RPMI8226 (cell line): Measurements from ENCODE around the gene ZSCAN5B.
A peak's percentile ranks its signal among the peaks of the same experiment; 100 is the strongest.
"Not testable (repeated sequence)": the region's sequence is repeated elsewhere in the genome, so short reads cannot be mapped to it uniquely, and the experiment has no call there.

ENCODE experiments used
- DNase-seq: peaks from one replicate; pipeline ENCODE4 v3.0.0-alpha.2; 2015

ZSCAN5B gene

GRCh38 chr19:56197646-56198045 lies at the start of gene ZSCAN5B:
TSS of gene ZSCAN5B (minus strand) at chr19:56197783. CDS start at chr19:56193052, 4,731 bp downstream.
- DNase-seq: not testable (repeated sequence)

DNA sequence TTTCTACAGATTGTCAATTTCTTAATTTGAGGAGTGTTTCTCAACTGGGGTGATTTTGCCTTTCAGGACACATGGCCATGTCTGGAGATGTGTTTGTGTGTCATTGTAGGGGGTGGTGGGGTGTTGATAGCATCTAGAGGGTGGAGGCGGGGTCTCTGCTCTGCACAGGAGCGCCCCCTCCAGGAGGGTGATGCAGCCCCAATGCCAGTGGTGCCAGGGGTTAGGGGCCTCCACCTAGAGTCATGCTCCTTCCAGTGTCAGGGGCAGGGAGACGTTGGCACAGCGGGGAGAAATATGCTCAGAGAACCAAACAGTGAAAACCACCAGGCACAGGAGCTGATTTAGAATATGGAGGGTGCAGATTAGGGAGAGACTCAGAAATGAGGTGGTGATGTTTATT lies 48.2 kb upstream of the ZSCAN5B start:
- DNase-seq: not testable (repeated sequence)

DNA sequence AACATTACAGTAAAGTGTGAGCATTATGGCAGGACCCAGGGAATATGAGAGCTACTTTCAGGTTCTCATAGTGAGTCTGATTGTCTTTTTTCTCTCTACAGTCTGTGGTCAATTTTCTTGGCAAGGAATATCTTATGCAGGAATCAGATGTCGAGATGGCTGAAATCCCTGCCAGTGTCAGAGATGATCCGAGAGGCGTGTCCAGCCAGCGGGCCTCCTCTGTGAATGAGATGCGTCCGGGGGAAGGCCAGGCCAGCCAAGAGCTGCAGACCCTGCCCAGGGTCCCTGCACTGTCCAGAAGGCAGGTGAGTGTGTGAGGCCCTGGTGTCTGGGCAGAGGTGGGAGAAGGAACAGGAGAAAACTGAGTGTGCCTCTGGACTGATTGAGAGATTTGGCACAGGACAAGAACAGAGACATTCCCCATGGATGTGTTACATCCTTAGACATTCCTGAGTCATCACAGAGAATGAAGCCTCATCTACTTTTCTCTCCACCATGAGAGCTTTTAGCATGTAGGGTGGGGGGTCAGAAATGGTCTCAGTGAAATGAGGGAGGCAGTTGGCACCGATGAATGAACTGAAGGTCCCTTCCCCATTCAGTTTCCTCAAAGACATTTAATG lies 47.6 kb upstream of the ZSCAN5B start:
- no peak for DNase-seq

- no peak for DNase-seq
Measured at GRCh38 chr19:56223481-56223880, 25.9 kb upstream of the ZSCAN5B start.

DNA sequence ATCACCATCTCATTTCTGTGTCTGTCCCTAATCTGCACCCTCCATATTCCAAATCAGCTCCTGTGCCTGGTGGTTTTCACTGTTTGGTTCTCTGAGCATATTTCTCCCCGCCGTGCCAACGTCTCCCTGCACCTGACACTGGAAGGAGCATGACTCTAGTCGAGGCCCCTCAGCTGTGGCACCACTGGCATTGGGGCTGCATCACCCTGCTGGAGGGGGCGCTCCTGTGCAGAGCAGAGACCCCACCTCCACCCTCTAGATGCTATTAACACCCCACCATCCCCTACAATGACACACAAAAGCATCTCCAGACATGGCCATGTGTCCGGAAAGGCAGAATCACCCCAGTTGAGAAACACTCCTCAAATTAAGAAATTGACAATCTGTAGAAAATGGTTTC lies 25.3 kb upstream of the ZSCAN5B start:
- DNase-seq: no peak

GRCh38 chr19:56221851-56222250 lies 24.3 kb upstream of the ZSCAN5B start:
- no peak for DNase-seq

GRCh38 chr19:56221442-56221841 lies 23.9 kb upstream of the ZSCAN5B start:
- not testable (repeated sequence) for DNase-seq

DNA sequence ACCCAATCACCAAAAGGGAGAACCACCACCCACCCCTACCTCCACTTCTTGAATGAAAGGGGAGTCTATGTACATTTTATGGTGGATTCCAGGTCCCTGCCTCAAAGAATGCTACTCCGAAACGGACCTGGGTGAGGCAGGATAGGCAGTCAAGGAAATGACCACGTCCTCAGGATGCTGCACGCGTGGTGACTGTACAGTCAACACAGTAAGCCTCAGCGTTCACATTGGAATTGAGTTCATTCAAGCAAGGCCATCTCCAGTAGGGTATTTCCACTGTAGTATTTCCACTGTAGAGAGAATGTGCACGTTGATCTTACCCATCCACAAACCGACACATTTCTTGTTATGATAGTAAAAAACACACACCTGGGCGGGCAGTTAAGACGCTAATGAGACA lies 21.4 kb upstream of the ZSCAN5B start:
- DNase-seq: no peak

DNA sequence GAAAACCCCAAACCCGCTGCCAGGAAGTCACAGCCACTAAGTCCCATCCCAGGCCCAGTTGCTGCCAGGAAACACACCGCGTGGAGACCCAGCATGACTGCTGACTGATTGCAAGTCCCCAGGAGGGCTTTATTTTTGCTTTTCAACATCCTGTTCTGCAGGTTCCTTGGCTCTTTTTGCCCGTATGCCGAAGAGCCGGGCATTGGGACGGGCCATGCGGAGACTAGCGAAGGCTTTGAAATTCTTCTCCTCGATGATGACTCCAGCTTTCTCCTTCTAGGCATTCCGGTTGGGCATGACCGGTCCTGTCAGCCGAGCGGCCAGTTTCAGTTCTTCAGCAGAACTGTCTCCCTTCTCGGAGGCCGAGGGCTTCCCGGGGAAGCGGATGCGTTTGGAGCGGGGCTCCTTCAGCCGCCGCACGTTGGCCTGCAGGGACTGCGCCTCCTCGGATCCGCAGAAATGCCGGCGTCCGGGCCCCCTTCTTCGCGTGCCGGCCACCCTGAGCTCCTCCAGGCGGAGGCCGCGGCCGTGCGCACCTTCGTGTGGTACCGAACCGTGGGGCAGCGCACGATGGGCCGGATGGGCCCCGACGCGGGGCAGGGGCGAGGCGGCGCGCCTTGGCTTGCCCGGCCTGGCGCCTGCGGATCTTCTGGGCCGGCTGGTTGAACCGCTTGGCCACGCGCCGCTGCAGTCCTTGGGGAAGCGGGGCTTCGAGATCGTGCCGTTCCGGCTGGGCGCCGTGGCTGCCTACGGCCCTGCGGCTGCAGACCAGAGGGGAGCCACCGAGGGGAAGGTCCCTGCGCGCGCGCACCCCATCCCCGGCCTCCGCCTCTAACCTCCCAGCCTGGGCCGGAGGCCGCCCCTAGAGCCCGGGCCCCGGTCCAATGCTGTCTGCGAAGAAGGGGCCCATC lies 19.7 kb upstream of the ZSCAN5B start:
- no peak for DNase-seq

DNA sequence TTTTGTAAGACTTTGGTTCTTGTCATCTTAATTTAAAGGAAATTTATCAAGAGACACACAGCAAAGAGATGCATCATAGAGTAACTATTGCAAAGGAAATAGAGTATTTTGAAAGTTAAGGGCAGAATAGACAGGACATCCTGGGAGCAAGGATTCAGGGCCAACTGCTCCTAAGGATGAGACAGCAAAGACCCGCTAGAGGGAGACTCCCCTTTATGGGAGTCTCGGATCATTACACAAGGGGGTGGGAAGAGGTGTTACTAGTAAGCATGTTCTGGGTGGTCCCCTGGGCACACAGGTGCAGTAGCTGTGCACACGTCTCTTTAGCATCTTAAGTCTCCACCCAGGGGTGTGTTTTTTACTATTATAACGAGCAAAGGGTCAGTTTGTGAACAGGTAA lies 14.1 kb upstream of the ZSCAN5B start:
- DNase-seq: no peak

- DNase-seq: not testable (repeated sequence)
Measured at GRCh38 chr19:56210036-56210435, 12.5 kb upstream of the ZSCAN5B start.

DNA sequence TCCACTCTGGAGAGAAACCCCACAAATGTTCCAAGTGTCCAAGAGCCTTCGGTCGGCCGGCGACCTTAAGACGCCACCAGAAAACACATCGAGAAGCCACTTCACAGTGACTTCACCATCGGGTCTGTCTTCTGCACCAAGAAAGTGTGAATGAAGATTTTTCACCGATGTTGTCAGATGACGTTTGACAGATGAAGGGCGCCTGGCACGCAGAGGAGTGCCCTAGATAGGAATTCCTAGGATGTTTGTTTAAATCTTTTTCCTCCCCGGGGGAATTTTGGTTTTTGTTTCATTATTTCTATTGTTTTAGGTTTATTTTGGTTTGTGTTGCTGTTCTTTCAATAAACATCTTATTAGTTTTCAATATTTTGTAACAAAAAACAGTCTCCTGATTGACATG lies 11.5 kb upstream of the ZSCAN5B start:
- no peak for DNase-seq

GRCh38 chr19:56207581-56207980 lies 10.0 kb upstream of the ZSCAN5B start:
- not testable (repeated sequence) for DNase-seq

GRCh38 chr19:56201973-56202372 lies 4.4 kb upstream of the ZSCAN5B start, which contains the start of gene ZSCAN5C:
TSS of gene ZSCAN5C (plus strand) at chr19:56202273. CDS start at chr19:56205914, 3,641 bp downstream.
- DNase-seq: no peak

- no peak for DNase-seq
Measured at GRCh38 chr19:56199687-56200086, 2.1 kb upstream of the ZSCAN5B start.

DNA sequence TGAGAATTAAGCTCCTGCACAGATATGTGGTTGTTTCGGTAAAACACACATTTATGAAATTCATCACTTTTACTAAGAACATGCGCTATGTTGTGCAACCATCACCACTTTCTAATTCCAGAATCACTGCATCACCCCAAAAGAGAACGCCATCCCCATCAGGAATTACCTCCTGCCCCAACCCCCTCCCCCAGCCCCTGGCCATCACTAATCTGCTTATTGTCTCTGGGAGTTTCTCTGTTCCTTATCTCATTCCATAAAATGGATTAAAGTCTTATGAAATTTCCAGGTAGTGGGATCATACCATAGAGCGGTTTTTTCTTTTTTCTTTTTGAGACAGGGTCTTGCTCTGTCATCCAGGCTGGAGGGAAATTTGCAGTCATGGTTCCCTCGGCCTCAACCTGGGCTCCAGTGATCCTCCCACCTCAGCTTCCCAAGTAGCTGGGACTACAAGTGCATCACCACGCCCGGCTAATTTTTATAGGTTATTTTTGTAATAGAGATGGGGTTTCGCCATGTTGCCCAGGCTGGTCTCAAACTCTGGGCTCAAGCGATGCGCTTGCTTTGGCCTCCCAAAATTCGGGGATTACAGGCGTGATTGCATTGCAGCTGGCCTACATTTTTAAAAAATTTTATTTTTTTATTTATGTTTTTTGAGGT lies 3.5 kb downstream of the ZSCAN5B start:
- DNase-seq: no peak

DNA sequence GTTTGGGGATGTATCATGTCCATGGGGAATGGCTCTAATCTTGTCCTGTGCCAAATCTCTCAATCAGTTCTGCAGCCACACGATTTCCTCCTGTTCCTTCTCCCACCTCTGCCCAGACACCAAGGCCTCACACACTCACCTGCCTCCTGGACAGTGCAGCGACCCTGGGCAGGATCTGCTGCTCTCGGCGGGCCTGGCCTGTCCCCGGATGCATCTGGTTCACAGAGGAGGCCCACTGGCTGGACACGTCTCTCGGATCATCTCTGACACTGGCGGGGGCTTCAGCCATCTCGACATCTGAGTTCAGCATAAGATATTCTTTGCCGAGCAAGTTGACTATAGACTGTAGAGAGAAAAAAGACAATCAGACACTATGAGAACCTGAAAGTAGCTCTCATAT lies 5.9 kb downstream of the ZSCAN5B start:
- no peak for DNase-seq

DNA sequence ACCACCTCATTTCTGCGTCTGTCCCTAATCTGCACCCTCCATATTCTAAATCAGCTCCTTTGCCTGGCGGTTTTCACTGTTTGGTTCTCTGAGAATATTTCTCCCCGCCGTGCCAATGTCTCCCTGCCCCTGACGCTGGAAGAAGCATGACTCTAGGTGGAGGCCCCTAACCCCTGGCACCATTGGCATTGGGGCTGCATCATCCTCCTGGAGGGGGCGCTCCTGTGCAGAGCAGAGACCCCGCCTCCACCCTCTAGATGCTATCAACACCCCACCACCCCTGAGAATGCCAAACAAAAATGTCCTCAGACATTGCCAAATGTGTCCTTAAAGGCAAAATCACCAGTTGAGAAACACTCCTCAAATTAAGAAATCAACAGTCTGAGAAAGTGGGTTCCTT lies 6.5 kb downstream of the ZSCAN5B start:
- no peak for DNase-seq

DNA sequence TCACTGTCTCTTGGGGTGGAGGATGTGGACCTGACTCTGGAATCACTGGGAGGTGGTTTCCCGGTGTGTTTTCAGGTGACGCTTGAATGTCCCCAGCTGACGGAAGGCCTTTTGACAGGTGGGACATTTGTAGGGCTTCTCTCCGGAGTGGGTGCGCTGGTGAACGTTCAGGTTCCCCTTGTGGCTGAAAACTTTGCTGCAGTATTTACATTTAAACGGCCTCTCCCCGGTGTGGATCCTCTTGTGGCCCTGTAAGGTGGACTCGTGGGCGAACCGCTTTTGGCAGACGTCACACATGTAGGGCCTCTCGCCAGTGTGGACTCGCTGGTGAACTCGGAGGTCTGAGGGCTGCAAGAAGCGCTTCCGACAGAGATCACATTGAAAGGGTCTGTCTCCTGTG lies 7.8 kb downstream of the ZSCAN5B start:
- DNase-seq: peak; percentile 42

DNA sequence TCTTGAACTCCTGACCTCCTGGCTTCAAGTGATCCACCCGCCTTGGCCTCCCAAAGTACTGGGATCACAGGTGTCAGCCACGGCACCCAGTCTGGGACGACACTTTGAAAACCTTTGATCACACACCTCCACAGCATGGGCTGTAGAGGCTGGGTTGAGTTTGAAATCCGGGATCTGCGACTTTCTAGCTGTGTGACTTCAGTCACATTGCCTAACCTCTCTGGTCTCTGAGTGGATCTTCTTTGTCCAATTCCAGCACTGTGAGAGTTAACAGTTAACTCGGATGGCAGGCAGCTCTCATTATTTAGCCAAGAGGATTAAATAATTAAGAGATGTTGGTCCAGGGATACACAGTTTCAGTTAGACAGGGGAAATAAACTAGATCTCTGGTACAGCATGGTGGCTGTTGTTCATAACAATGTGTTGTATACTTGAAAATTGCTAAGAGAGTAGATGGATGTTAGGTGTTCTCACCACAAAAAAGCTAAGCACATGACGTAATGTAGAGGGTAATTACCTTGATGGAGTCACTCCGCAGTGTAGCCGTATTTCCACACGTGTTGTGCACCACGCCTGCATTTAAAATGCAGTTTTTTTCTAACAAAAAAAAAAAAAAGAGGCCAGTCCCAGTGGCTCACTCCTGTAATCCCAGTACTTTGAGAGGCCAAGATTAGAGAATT lies 19.9 kb downstream of the ZSCAN5B start:
- no peak for DNase-seq

- DNase-seq: no peak
Measured at GRCh38 chr19:56176881-56177280, 20.7 kb downstream of the ZSCAN5B start.

DNA sequence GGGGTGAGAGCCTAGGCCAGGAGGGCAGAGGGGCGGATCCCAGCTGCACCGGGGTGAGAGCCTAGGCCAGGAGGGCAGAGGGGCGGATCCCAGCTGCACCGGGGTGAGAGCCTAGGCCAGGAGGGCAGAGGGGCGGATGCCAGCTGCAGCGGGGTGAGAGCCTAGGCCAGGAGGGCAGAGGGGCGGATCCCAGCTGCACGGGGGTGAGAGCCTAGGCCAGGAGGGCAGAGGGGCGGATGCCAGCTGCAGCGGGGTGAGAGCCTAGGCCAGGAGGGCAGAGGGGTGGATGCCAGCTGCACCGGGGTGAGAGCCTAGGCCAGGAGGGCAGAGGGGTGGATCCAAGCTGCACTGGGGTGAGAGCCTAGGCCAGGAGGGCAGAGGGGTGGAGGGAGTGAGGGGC lies 21.3 kb downstream of the ZSCAN5B start:
- DNase-seq: peak; percentile 64

GRCh38 chr19:56175861-56176307 lies 21.7 kb downstream of the ZSCAN5B start, which contains the start of gene GALP:
TSS of gene GALP (plus strand) at chr19:56176008. CDS start at chr19:56177109, 1,101 bp downstream.
- DNase-seq: peak; percentile 88
